SU-DHL-6 (cell line): ENCODE data around the gene GRID1.

Source experiments
- H2AFZ ChIP-seq: fragments of 200-600 bp; sonication (generic); 2 replicates; pipeline ENCODE4 v1.6.1; 2014; ENCODE audit warnings: low read depth, mild to moderate bottlenecking, moderate library complexity, mixed read lengths, antibody characterized with exemption, low read length; ENCODE audit not compliant: severe bottlenecking
- H3F3A ChIP-seq: fragments of 200-600 bp; shearing (Covaris generic); 2 replicates; pipeline ENCODE4 v1.6.0; 2016; ENCODE audit warnings: antibody characterized with exemption, mild to moderate bottlenecking; ENCODE audit not compliant: insufficient read depth
- H3K27ac ChIP-seq: fragments of 200-600 bp; sonication (generic); 2 replicates; pipeline ENCODE4 v1.5.1; 2016; ENCODE audit warnings: low read depth, mild to moderate bottlenecking, low read length, moderate library complexity, mixed read lengths
- H3K27me3 ChIP-seq: fragments of 200-600 bp; sonication (generic), shearing (Covaris generic); 2 replicates; pipeline ENCODE4 v1.6.0; 2014; ENCODE audit warnings: mild to moderate bottlenecking, low read length
- H3K36me3 ChIP-seq: fragments of 200-600 bp; sonication (generic); 2 replicates; pipeline ENCODE4 v1.6.1; 2014; ENCODE audit warnings: mild to moderate bottlenecking, low read length, mixed read lengths
- H3K4me2 ChIP-seq: fragments of 300-600, 200-600 bp; shearing (Covaris generic), sonication (generic); 2 replicates; pipeline ENCODE4 v1.6.0; 2014; ENCODE audit warnings: low read length, low read depth, mild to moderate bottlenecking; ENCODE audit not compliant: poor library complexity, severe bottlenecking
- H3K4me3 ChIP-seq: fragments of 200-600 bp; sonication (generic); 2 replicates; pipeline ENCODE4 v1.5.1; 2014; ENCODE audit warnings: antibody characterized with exemption, low read length, mild to moderate bottlenecking, mixed read lengths; ENCODE audit not compliant: insufficient read depth, poor library complexity, severe bottlenecking
- H3K79me2 ChIP-seq: fragments of 200-600 bp; sonication (generic); 2 replicates; pipeline ENCODE4 v1.6.1; 2014; ENCODE audit warnings: mild to moderate bottlenecking, low read length, moderate library complexity; ENCODE audit not compliant: insufficient read depth
- H3K9ac ChIP-seq: fragments of 200-600 bp; sonication (generic); 2 replicates; pipeline ENCODE4 v1.7.0; 2014; ENCODE audit warnings: mild to moderate bottlenecking, low read length
- H3K9me2 ChIP-seq: fragments of 200-600 bp; sonication (generic); replicated peaks from 2 replicates; pipeline ENCODE4 v1.6.1; 2014; ENCODE audit warnings: low read length; ENCODE audit not compliant: insufficient read depth
- H3K9me3 ChIP-seq: fragments of 200-600 bp; sonication (generic); 2 replicates; pipeline ENCODE4 v1.6.1; 2014; ENCODE audit warnings: low read length, mixed read lengths; ENCODE audit not compliant: insufficient read depth
- H4K20me1 ChIP-seq: fragments of 200-600 bp; sonication (generic); 2 replicates; pipeline ENCODE4 v1.6.1; 2014; ENCODE audit warnings: low read depth, mild to moderate bottlenecking, antibody characterized with exemption, low read length, moderate library complexity, mixed read lengths
- EZH2phosphoT487 ChIP-seq: fragments of 200-600 bp; sonication (generic), shearing (Covaris generic); conservative IDR thresholded peaks from 2 replicates; pipeline ENCODE4 v1.6.1; 2018; ENCODE audit warnings: mild to moderate bottlenecking, antibody characterized with exemption, low read length, moderate library complexity, mixed read lengths
- TF ChIP-seq, protein P1 (sequence below): fragments of 200-600 bp; sonication (generic); IDR thresholded peaks from one replicate; pipeline ENCODE4 v1.5.1; 2017; ENCODE audit warnings: antibody characterized with exemption, mild to moderate bottlenecking, low read length, moderate library complexity; ENCODE audit not compliant: insufficient read depth, poor library complexity, severe bottlenecking

The GRID1 gene

DNA sequence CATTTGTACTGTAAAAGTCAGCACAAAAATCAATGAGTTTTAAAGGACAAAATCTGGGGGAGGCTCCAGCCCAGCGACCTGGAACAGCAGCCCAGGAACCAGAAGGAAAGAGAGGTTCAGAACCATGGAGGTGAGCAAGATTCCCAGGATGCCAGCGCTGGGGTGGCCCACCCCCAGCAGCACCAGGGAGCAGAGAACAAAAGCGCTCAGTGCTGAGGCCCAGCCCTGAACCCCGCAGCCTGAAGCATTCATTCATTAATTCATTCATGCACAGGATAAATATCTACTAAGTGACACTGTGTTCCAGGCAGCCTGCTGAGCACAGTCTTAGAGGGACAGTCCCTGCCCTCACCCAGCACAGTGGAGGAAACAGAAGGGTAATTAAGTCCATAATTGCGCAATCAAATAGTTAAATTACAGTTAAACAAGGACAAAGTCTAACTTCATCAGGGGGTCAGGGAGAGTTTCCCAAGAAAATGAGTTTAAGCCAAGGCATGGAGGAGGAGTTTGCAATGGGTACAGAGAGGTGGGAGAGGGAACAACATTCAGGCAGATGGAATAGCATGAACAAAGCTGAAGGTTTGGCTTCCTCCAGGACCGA is 202.3 kb downstream of the GRID1 start:
- Histone ChIP-seq H3K9ac (no peak overlapping the region), H3K4me2 (no peak overlapping the region), H3K9me2 (no peaks in the 10 kb centered on the region), H3K4me3 (no peak overlapping the region), H3K27me3 (no peaks in the 10 kb centered on the region), H3K36me3 (no peaks in the 10 kb centered on the region), H3K79me2 (no peaks in the 10 kb centered on the region), H2AFZ (no peak overlapping the region), H3K9me3 (no peaks in the 10 kb centered on the region), H4K20me1 (no peaks in the 10 kb centered on the region), H3K27ac (no peak overlapping the region), H3F3A (no peaks in the 10 kb centered on the region)
- TF ChIP-seq, protein P1, sequence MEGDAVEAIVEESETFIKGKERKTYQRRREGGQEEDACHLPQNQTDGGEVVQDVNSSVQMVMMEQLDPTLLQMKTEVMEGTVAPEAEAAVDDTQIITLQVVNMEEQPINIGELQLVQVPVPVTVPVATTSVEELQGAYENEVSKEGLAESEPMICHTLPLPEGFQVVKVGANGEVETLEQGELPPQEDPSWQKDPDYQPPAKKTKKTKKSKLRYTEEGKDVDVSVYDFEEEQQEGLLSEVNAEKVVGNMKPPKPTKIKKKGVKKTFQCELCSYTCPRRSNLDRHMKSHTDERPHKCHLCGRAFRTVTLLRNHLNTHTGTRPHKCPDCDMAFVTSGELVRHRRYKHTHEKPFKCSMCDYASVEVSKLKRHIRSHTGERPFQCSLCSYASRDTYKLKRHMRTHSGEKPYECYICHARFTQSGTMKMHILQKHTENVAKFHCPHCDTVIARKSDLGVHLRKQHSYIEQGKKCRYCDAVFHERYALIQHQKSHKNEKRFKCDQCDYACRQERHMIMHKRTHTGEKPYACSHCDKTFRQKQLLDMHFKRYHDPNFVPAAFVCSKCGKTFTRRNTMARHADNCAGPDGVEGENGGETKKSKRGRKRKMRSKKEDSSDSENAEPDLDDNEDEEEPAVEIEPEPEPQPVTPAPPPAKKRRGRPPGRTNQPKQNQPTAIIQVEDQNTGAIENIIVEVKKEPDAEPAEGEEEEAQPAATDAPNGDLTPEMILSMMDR = no peak
- TF ChIP-seq EZH2phosphoT487 = no peak

GRCh38 chr10:86163522-86164173 is 202.9 kb downstream of the GRID1 start:
- H4K20me1 ChIP-seq = no peaks in the 10 kb centered on the region
- no peaks in the 10 kb centered on the region for H3K27me3 ChIP-seq
- H3K79me2 ChIP-seq = no peaks in the 10 kb centered on the region
- no peaks in the 10 kb centered on the region for H3K36me3 ChIP-seq
- H2AFZ ChIP-seq = no peak overlapping the region
- H3K9me3 ChIP-seq = no peaks in the 10 kb centered on the region
- no peak overlapping the region for H3K9ac ChIP-seq
- H3K27ac ChIP-seq = no peak overlapping the region
- H3F3A ChIP-seq = no peaks in the 10 kb centered on the region
- TF ChIP-seq, protein P1 = no peak
- TF ChIP-seq EZH2phosphoT487 = no peak
- no peak overlapping the region for H3K4me2 ChIP-seq
- no peaks in the 10 kb centered on the region for H3K9me2 ChIP-seq
- H3K4me3 ChIP-seq = no peak overlapping the region

DNA sequence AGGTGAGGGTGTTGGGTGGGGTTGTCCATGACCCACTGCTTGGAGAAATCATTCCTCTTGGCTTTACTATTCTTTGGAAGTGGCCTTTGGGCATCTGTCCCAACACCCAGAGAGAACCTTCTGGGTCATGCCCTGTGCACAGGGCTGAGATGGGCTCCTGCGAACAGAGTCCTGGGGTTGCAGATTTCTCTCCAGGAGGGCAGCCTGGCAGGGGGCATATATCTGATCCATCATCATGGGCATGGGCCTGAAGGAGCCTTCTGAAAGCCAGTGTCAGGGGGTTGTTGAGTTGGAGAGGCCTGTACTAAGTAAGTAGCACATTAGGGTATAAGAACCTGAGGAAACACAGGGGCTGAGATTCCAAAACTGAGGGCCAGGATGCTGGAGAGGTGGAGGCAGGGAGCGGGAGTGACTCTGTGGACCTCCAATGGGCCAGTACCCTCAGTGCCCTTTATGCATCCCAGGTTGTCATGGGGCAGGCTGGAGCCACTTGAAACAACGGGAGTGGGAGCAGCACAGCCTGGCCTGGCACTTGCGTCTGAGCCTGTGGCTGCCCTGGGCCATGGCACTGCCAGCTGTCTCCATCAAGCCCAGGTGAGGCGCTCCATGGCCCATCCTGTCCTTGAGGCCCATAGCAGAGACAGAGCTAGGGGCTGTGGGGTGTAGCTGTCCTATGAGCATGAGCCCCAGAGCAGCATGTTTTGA is 203.7 kb downstream of the GRID1 start:
- no peaks in the 10 kb centered on the region for H3K9me3 ChIP-seq
- H3K27me3 ChIP-seq = no peaks in the 10 kb centered on the region
- H3K36me3 ChIP-seq = no peaks in the 10 kb centered on the region
- H3K9me2 ChIP-seq = no peaks in the 10 kb centered on the region
- H3K9ac ChIP-seq = no peak overlapping the region
- H3F3A ChIP-seq = no peaks in the 10 kb centered on the region
- no peak overlapping the region for H3K4me3 ChIP-seq
- H2AFZ ChIP-seq = no peak overlapping the region
- TF ChIP-seq EZH2phosphoT487 = no peak
- H4K20me1 ChIP-seq = no peaks in the 10 kb centered on the region
- no peak overlapping the region for H3K4me2 ChIP-seq
- no peak overlapping the region for H3K27ac ChIP-seq
- no peaks in the 10 kb centered on the region for H3K79me2 ChIP-seq

DNA sequence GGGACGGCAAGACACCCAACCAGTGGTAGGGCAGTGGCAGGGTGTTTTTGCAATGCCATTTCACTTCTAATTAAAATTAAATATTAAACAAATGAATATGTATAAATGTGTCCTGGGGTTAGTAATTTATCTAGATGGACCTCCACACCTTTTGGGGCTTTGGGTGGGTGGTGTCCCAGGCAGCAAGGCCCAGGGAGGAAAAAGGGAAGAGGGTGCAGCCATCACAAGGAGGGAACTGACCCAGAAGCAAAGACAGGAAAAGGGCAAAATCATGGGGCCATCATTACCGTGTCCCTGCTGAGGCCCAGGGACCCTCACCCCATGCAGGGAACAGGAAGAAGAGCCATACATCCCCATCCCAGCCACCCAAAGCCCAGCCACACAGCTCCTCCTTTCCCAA is 204.6 kb downstream of the GRID1 start:
- Histone ChIP-seq H3K9me2 (no peaks in the 10 kb centered on the region), H3K4me2 (no peak overlapping the region), H3K27ac (no peak overlapping the region), H2AFZ (no peak overlapping the region), H3K4me3 (no peak overlapping the region), H3K27me3 (no peaks in the 10 kb centered on the region), H3K9ac (no peak overlapping the region), H3K79me2 (no peaks in the 10 kb centered on the region), H3F3A (no peaks in the 10 kb centered on the region), H3K36me3 (no peaks in the 10 kb centered on the region), H4K20me1 (no peaks in the 10 kb centered on the region), H3K9me3 (no peaks in the 10 kb centered on the region)
- no peak for TF ChIP-seq EZH2phosphoT487
- TF ChIP-seq, protein P1 = no peak
